GM10266 (cell line): Measurements from ENCODE around the gene GAS6.

Source experiments
- DNase-seq: peaks from one replicate; pipeline ENCODE4 v3.0.0; 2012; ENCODE audit errors: extremely low spot score
- CTCF ChIP-seq: IDR thresholded peaks from 2 replicates; pipeline ENCODE4 v1.5.1; 2012; ENCODE audit warnings: mild to moderate bottlenecking, low read depth; ENCODE audit not compliant: control insufficient read depth, insufficient read depth; ENCODE audit errors: missing control alignments

The GAS6 gene

GRCh38 chr13:113888701-113889330 lies 24.9 kb upstream of the GAS6 start:
- TF ChIP-seq CTCF, result no peak
- DNase-seq, result no peak

- DNase-seq, result no peak
- no peak for TF ChIP-seq CTCF
These were observed 23.9 kb upstream of the GAS6 start for GRCh38 chr13:113887700-113888201.

- no peak for DNase-seq
- no peak for TF ChIP-seq CTCF
These were observed 22.8 kb upstream of the GAS6 start for GRCh38 chr13:113886561-113887112.

GRCh38 chr13:113884821-113885220 lies 20.9 kb upstream of the GAS6 start:
- no peak for TF ChIP-seq CTCF
- DNase-seq, result no peak

- no peak for DNase-seq
- no peak for TF ChIP-seq CTCF
These were observed 20.3 kb upstream of the GAS6 start for GRCh38 chr13:113883921-113884804.

GRCh38 chr13:113883314-113883811 lies 19.5 kb upstream of the GAS6 start:
- DNase-seq, result no peak
- no peak for TF ChIP-seq CTCF
